GM12892 (cell line): Measurements from ENCODE around the gene PIP5K1A.

Experiments
- POLR2A ChIP-seq: IDR thresholded peaks from 2 replicates; pipeline ENCODE4 v1.6.1; 2011; ENCODE audit warnings: low read depth, low read length, control low read depth
- POLR2AphosphoS5 ChIP-seq: IDR thresholded peaks from 2 replicates; pipeline ENCODE4 v1.6.1; 2011; ENCODE audit warnings: low read depth, low read length, control low read depth
- TAF1 ChIP-seq: IDR thresholded peaks from 2 replicates; pipeline ENCODE4 v1.6.1; 2011; ENCODE audit warnings: low read depth, mild to moderate bottlenecking, control low read depth, low read length, borderline replicate concordance

DNA sequence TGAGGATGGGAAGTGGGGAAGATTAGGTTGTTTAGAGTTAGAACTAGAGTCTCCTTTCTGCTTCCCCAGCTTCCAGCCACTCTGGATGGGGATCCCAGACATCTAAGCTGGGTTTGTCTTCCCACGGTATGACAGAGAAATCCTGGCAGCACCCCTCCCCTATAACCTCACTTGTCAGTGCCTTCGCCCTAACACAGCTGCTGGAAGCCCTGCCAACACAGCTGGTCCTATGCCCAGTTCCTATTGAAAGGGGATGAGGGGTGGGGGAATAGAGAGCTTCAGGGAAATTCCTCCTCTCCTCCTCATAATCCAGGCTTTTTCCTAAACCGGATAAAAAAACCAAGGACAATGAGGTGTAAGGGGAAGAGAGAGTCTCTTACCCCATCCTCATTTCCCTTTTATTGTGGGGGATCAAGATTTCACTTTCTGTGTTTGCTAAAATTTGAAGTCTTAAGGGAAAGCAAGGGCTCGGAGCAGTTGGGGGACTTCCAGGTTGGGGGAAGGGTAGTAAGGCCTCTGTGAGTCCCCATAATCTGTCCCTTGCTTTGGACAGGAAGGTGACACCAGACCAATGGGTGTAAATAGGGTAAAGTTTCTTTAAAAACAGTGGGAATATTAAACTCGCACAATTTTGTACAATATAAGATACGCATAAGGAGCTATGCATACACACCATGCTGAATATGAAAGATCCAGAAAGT, 23.2 kb upstream of the PIP5K1A start:
- TF ChIP-seq POLR2A, result no peak
- no peak for TF ChIP-seq POLR2AphosphoS5
- no peak for TF ChIP-seq TAF1
